H1 (cell line): Measurements from ENCODE around the gene ELL. TPM values are rescaled to one million over a fixed set of nuclear protein-coding genes. Genes with fewer than 3 reads are reported as not detected.

Experiments used
- CTCF ChIA-PET: fragments of 300-600 bp; sonication (Branson Sonifier 250); formaldehyde crosslinking; loops from one replicate; lab custom pipeline; 2021; ENCODE audit not compliant: partially characterized antibody; lab: Charles Lee
- POLR2A ChIA-PET: fragments of 300-600 bp; sonication (Branson Sonifier 250); formaldehyde crosslinking; loops from one replicate; lab custom pipeline; 2021; ENCODE audit warnings: inconsistent platforms; ENCODE audit not compliant: partially characterized antibody; lab: Charles Lee
- DNase-seq, 2 experiments: peaks; one replicate each; pipeline versions ENCODE4 v3.0.0 to v3.0.0-alpha.2; 2010 to 2022; ENCODE audit warnings: low spot score in 2 of 2, low read depth in 1 of 2, mixed read lengths in 1 of 2
- FAIRE-seq: peaks from 2 replicates; lab custom pipeline; 2011; peaks lifted over from hg19 to GRCh38; lab: Jason Lieb, UNC
- H2AFZ ChIP-seq: 2 replicates; pipeline ENCODE4 v1.8.1; 2012; ENCODE audit warnings: low read length, inconsistent platforms
- H2AK5ac ChIP-seq: 2 replicates; pipeline ENCODE4 v1.6.1; 2013; ENCODE audit warnings: low read depth, low read length
- H2BK120ac ChIP-seq: replicated peaks from 2 replicates; pipeline ENCODE3; 2013; ENCODE audit warnings: low read depth, low read length, inconsistent platforms
- H2BK12ac ChIP-seq: 2 replicates; pipeline ENCODE4 v1.6.1; 2013; ENCODE audit warnings: low read depth, low read length
- H2BK15ac ChIP-seq: 2 replicates; pipeline ENCODE4 v1.6.1; 2013; ENCODE audit warnings: low read length
- H2BK20ac ChIP-seq: 2 replicates; pipeline ENCODE4 v1.6.1; 2013; ENCODE audit warnings: low read length
- H2BK5ac ChIP-seq: 2 replicates; pipeline ENCODE4 v1.6.1; 2013; ENCODE audit warnings: low read depth, low read length
- H3K14ac ChIP-seq: 2 replicates; pipeline ENCODE4 v1.6.1; 2013; ENCODE audit warnings: inconsistent platforms; ENCODE audit not compliant: insufficient read length
- H3K18ac ChIP-seq: 2 replicates; pipeline ENCODE4 v1.6.1; 2013; ENCODE audit warnings: low read length; ENCODE audit errors: extremely low read depth
- H3K23ac ChIP-seq: 2 replicates; pipeline ENCODE4 v1.6.1; 2013; ENCODE audit warnings: inconsistent platforms; ENCODE audit not compliant: insufficient read length
- H3K23me2 ChIP-seq: 2 replicates; pipeline ENCODE4 v1.6.1; 2013; ENCODE audit warnings: low read depth, low read length
- H3K27ac ChIP-seq: 2 replicates; pipeline ENCODE4 v1.6.1; 2011; ENCODE audit warnings: low read depth, low read length, inconsistent platforms
- H3K27me3 ChIP-seq, 4 experiments: replicated peaks in 1 of 4; 1 replicate in 1 of 4; 2 replicates in 3 of 4; pipeline versions ENCODE4 v1.6.1 to v1.8.1; 2011 to 2013; ENCODE audit warnings: low read length in 3 of 4, mild to moderate bottlenecking in 3 of 4, inconsistent platforms in 2 of 4, mixed read lengths in 2 of 4, moderate library complexity in 1 of 4; ENCODE audit not compliant: control insufficient read depth in 3 of 4, insufficient read depth in 3 of 4; ENCODE audit errors: extremely low read depth in 1 of 4
- H3K36me3 ChIP-seq, 4 experiments: 2 replicates each; pipeline versions ENCODE4 v1.6.1 to v1.8.1; 2011 to 2013; ENCODE audit warnings: mild to moderate bottlenecking in 4 of 4, low read length in 3 of 4, moderate library complexity in 2 of 4, control low read depth in 1 of 4, inconsistent platforms in 1 of 4; ENCODE audit not compliant: insufficient read depth in 4 of 4, control insufficient read depth in 2 of 4
- H3K4ac ChIP-seq: replicated peaks from 2 replicates; pipeline ENCODE3; 2013; ENCODE audit warnings: low read length, low read depth, mixed read lengths, inconsistent platforms; ENCODE audit not compliant: insufficient read length
- H3K4me1 ChIP-seq, 4 experiments: replicated peaks in 1 of 4; 1 replicate in 1 of 4; 2 replicates in 3 of 4; pipeline versions ENCODE4 v1.6.1 to v1.8.1; 2011 to 2013; ENCODE audit warnings: low read length in 3 of 4, inconsistent platforms in 2 of 4, mixed read lengths in 1 of 4; ENCODE audit not compliant: insufficient read depth in 4 of 4, control insufficient read depth in 3 of 4
- H3K4me2 ChIP-seq, 2 experiments: 2 replicates each; pipeline versions ENCODE4 v1.6.1 to v1.8.1; 2011 to 2013; ENCODE audit warnings: low read depth in 2 of 2, low read length in 2 of 2, control low read depth in 1 of 2, inconsistent platforms in 1 of 2, mild to moderate bottlenecking in 1 of 2; ENCODE audit not compliant: insufficient read depth in 1 of 2
- H3K4me3 ChIP-seq, 4 experiments: fragments of 200-600, 300-600 bp in 1 of 4; sonication (generic), shearing (Covaris generic), sonication (Bioruptor Twin) in 1 of 4; 2 replicates each; pipeline versions ENCODE4 v1.5.1 to v1.8.1; 2011 to 2016; ENCODE audit warnings: low read length in 4 of 4, low read depth in 3 of 4, control low read depth in 2 of 4, inconsistent platforms in 2 of 4, mild to moderate bottlenecking in 2 of 4, mixed read lengths in 1 of 4, moderate library complexity in 1 of 4; ENCODE audit not compliant: insufficient read depth in 2 of 4; ENCODE audit errors: extremely low read depth in 1 of 4
- H3K56ac ChIP-seq: replicated peaks from 2 replicates; pipeline ENCODE3; 2013; ENCODE audit warnings: low read depth, mild to moderate bottlenecking, mixed read lengths, low read length, inconsistent platforms; ENCODE audit not compliant: insufficient read length
- H3K79me1 ChIP-seq: 2 replicates; pipeline ENCODE4 v1.6.1; 2013; ENCODE audit warnings: low read depth, low read length, control low read depth
- H3K79me2 ChIP-seq, 2 experiments: 2 replicates each; pipeline versions ENCODE4 v1.6.1 to v1.8.1; 2012 to 2013; ENCODE audit warnings: low read length in 2 of 2, mild to moderate bottlenecking in 2 of 2, inconsistent platforms in 1 of 2; ENCODE audit not compliant: insufficient read depth in 2 of 2, control insufficient read depth in 1 of 2
- H3K9ac ChIP-seq, 4 experiments: replicated peaks in 1 of 4; 1 replicate in 1 of 4; 2 replicates in 3 of 4; pipeline versions ENCODE4 v1.6.1 to v1.8.1; 2011 to 2013; ENCODE audit warnings: low read depth in 3 of 4, low read length in 3 of 4, control low read depth in 2 of 4, mild to moderate bottlenecking in 2 of 4, moderate library complexity in 2 of 4, inconsistent platforms in 1 of 4; ENCODE audit errors: extremely low read depth in 1 of 4
- H3K9me3 ChIP-seq, 2 experiments: 2 replicates each; pipeline versions ENCODE4 v1.6.1 to v1.8.1; 2012 to 2013; ENCODE audit warnings: mild to moderate bottlenecking in 2 of 2, moderate library complexity in 2 of 2, control low read depth in 1 of 2, inconsistent platforms in 1 of 2, low read depth in 1 of 2, low read length in 1 of 2, mixed read lengths in 1 of 2; ENCODE audit not compliant: insufficient read depth in 2 of 2
- H4K20me1 ChIP-seq, 2 experiments: replicated peaks in 1 of 2; 2 replicates each; pipeline versions ENCODE3 to v1.8.1; 2011 to 2013; ENCODE audit warnings: inconsistent platforms in 2 of 2, low read length in 2 of 2, mild to moderate bottlenecking in 1 of 2; ENCODE audit not compliant: insufficient read depth in 2 of 2, control insufficient read depth in 1 of 2
- H4K5ac ChIP-seq: 2 replicates; pipeline ENCODE4 v1.6.1; 2013; ENCODE audit warnings: low read length, low read depth, mixed read lengths, inconsistent platforms; ENCODE audit not compliant: insufficient read length
- H4K8ac ChIP-seq: 2 replicates; pipeline ENCODE4 v1.8.0; 2013; ENCODE audit warnings: mild to moderate bottlenecking, moderate library complexity, low read length, inconsistent platforms; ENCODE audit not compliant: insufficient read depth; ENCODE audit errors: extremely low read depth
- H4K91ac ChIP-seq: replicated peaks from 2 replicates; pipeline ENCODE3; 2013; ENCODE audit warnings: low read length, mixed read lengths, inconsistent platforms; ENCODE audit not compliant: insufficient read length
- ASH2L ChIP-seq: fragments of 200-600, 300-600 bp; sonication (generic); IDR thresholded peaks from one replicate; pipeline ENCODE4 v1.7.1; 2017; ENCODE audit warnings: low read length
- BRCA1 ChIP-seq: IDR thresholded peaks from 2 replicates; pipeline ENCODE4 v1.6.1; 2012; ENCODE audit warnings: low read depth, low read length, improper control_type of control experiment
- CREB1 ChIP-seq: IDR thresholded peaks from 2 replicates; pipeline ENCODE4 v1.6.1; 2012; ENCODE audit warnings: inconsistent platforms
- CTBP2 ChIP-seq: IDR thresholded peaks from 2 replicates; pipeline ENCODE4 v1.7.0; 2011; ENCODE audit warnings: borderline replicate concordance, mild to moderate bottlenecking, moderate library complexity, mixed read lengths, low read length; ENCODE audit not compliant: insufficient read depth, insufficient read length
- KDM4A ChIP-seq: IDR thresholded peaks from one replicate; pipeline ENCODE4 v1.7.1; 2012; ENCODE audit warnings: low read depth, mild to moderate bottlenecking, moderate library complexity, low read length, inconsistent platforms; ENCODE audit not compliant: severe bottlenecking
- MAFK ChIP-seq: IDR thresholded peaks from 2 replicates; pipeline ENCODE4 v1.6.1; 2012; ENCODE audit warnings: low read depth, mild to moderate bottlenecking, improper control_type of control experiment, low read length
- NANOG ChIP-seq: IDR thresholded peaks from 2 replicates; pipeline ENCODE4 v1.6.1; 2011; ENCODE audit warnings: low read length, low read depth, mild to moderate bottlenecking, inconsistent platforms; ENCODE audit not compliant: insufficient read depth, poor library complexity, severe bottlenecking
- PHF8 ChIP-seq: fragments of 200-600 bp; sonication (generic); conservative IDR thresholded peaks from 2 replicates; pipeline ENCODE4 v1.7.1; 2012; ENCODE audit warnings: low read depth, mild to moderate bottlenecking, inconsistent platforms, low read length, moderate library complexity
- TAF1 ChIP-seq: IDR thresholded peaks from 2 replicates; pipeline ENCODE4 v1.6.1; 2011; ENCODE audit warnings: mild to moderate bottlenecking, low read depth, low read length
- TAF7 ChIP-seq: optimal IDR thresholded peaks from 2 replicates; pipeline ENCODE3; 2011; ENCODE audit warnings: low read depth, mild to moderate bottlenecking, inconsistent platforms, low read length, moderate library complexity, borderline replicate concordance
- TCF12 ChIP-seq: IDR thresholded peaks from 2 replicates; pipeline ENCODE4 v1.6.1; 2011; ENCODE audit warnings: low read depth, mild to moderate bottlenecking, low read length
- YY1 ChIP-seq: IDR thresholded peaks from 2 replicates; pipeline ENCODE4 v1.6.1; 2011; ENCODE audit warnings: low read depth, mild to moderate bottlenecking, low read length
- ZNF274 ChIP-seq: IDR thresholded peaks from 2 replicates; pipeline ENCODE4 v1.7.0; 2012; ENCODE audit warnings: low read length, borderline replicate concordance; ENCODE audit errors: extremely low read depth
- WGBS, 2 experiments: shearing (Covaris generic) in 1 of 2; methylation state at CpG; one replicate each; pipeline versions ENCODE4 v1.1.6 to v1.1.7; 2013 to 2015; ENCODE audit warnings: low lambda C conversion rate in 2 of 2, mixed read lengths in 2 of 2, inconsistent platforms in 1 of 2, low coverage in 1 of 2, missing lambda C conversion rate in 1 of 2; ENCODE audit not compliant: insufficient replicate concordance in 2 of 2, insufficient coverage in 1 of 2, insufficient read length in 1 of 2; ENCODE audit errors: extremely low coverage in 1 of 2, missing lambda C conversion rate in 1 of 2; 5-methylcytosine and 5-hydroxymethylcytosine counted together
- polyA plus RNA-seq, 7 experiments: library from polyadenylated mRNA; depleted of rRNA in 3 of 7; stranded (reverse) in 5 of 7; unstranded in 2 of 7; fragments of >200 nt in 5 of 7; fragments of 200-250 nt in 2 of 7; gene quantifications; 1 replicate in 5 of 7; 2 replicates in 1 of 7; 4 replicates in 1 of 7; pipeline versions ENCODE4 v1.2.1 to v1.2.3, GENCODE V29; 2011 to 2013; ENCODE audit warnings: missing spikeins in 2 of 7, mixed read lengths in 2 of 7
- total RNA-seq: library from RNA; stranded (reverse); fragmentation: NEBNext Ultra II Directional; extraction: Animal tissue kit (Norgen Biotek cat#: 25700); gene quantifications from 2 replicates; pipeline ENCODE4 v1.2.1, GENCODE V29; 2021

Gene ELL
- total and polyA plus RNA-seq, 2 of the 8 experiments (the other 6 are each of a cell fraction or from before 2014, with no cell fraction given), result 5.2 to 10.5 TPM

DNA sequence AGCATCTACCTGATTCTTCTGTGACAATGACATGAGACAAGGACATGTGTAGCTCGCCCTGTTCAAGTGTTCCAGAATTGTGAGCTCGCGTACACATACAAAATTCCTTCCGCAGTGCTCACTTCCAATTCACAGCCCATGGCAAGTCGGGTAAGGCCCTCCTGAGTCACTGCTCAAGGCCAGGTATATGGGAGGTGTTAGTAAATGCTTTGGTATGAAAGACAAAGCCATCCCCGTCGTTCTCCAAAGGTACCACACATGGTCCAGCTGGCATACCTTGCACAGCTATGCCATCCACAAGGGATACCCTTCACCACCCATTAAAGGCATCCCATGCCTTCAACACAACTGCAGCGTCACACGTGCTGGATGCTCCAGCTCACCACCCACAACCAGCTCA lies 4.4 kb upstream of the ELL start:
- Histone ChIP-seq H4K5ac (no peak overlapping the region), H4K20me1 (peaks cover under 1 to 4% of the 10 kb centered on the region in 2 experiments), H3K79me1 (no peaks in the 10 kb centered on the region; the same call in 1 of the 2 replicates), H3K27me3 (no peaks in the 10 kb centered on the region; a peak in 1 of 7 replicates), H3K23ac (no peak overlapping the region), H3K4me3 (no peak overlapping the region), H3K9me3 (no peaks in the 10 kb centered on the region), H3K4me1 (no peaks in the 10 kb centered on the region; a peak in 1 of 7 replicates), H2BK12ac (0 out of 2 replicates have a peak overlapping the region, but pooled peaks have one; percentile 5), H2AFZ (no peak overlapping the region), H2AK5ac (peak overlapping the region; percentile 95; the same call in 1 of the 2 replicates), H3K23me2 (peaks cover 1% of the 10 kb centered on the region; the same call in 1 of the 2 replicates), H3K36me3 (peaks cover 0 to 2% (median under 1%) of the 10 kb centered on the region in 4 experiments; a peak in 3 of 8 replicates), H2BK5ac (no peak overlapping the region), H3K27ac (no peak overlapping the region), H4K91ac (no peak overlapping the region), H3K9ac (no peak overlapping the region), H3K56ac (no peak overlapping the region), H3K4ac (no peak overlapping the region), H3K79me2 (0 out of 4 replicates have a peak, but pooled peaks cover 0 to under 1% of the 10 kb centered on the region in 2 experiments), H4K8ac (no peak overlapping the region), H2BK120ac (no peak overlapping the region), H3K14ac (no peak overlapping the region), H2BK20ac (no peak overlapping the region), H3K18ac (no peak overlapping the region), H3K4me2 (no peak overlapping the region), H2BK15ac (no peak overlapping the region)
- no peak for DNase-seq
- 92% methylated on average over 9 of the region's 9 CpGs; no CpG with 5 or more reads in 1 of the 2 experiments for WGBS, 2 experiments
- ChIA-PET CTCF (interaction anchor here (0.9 to 32.9 kb wide), 5 partner anchors 28 to 322 kb away, joined by 3 to 458 read pairs (median 3); partner anchors contain the start of gene REX1BD), POLR2A (interaction anchor here (1.2 to 1.8 kb wide), 3 partner anchors 12 to 63 kb away, joined by 3 to 7 read pairs (median 3); no protein-coding TSS in a partner anchor)
- FAIRE-seq, result no peak
- no peak for TF ChIP-seq TCF12
- TF ChIP-seq PHF8, result no peak
- TF ChIP-seq NANOG, result no peak
- TF ChIP-seq ASH2L, result no peak
- TF ChIP-seq CREB1, result no peak
- TF ChIP-seq ZNF274, result no peak
- no peak for TF ChIP-seq CTBP2
- no peak for TF ChIP-seq TAF7
- TF ChIP-seq KDM4A, result no peak
- TF ChIP-seq MAFK, result no peak
- TF ChIP-seq YY1, result no peak
- TF ChIP-seq TAF1, result no peak
- no peak for TF ChIP-seq BRCA1
